Measurements from ENCODE around the gene MBNL2.

Gene MBNL2

DNA sequence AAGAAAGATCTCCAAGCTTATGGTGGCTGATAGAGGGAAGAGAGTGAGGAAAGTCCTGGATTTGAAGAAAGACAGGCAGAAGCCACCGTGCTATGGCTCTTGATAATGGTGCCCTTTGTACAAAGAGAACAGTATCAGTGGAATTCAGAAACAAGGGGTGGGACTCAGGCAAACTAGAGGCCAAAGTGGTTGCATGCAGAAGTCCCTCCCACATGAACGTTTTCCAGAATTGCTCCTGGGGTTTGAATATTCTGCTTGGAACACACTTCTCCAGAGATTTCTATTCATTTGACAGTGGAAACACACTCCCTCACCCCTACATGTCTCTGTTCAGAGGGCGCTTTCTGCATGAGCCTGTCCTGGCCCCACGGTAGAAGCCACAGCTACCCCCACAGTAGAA is 10.1 kb upstream of the MBNL2 start:
- no peak for DNase-seq

DNA sequence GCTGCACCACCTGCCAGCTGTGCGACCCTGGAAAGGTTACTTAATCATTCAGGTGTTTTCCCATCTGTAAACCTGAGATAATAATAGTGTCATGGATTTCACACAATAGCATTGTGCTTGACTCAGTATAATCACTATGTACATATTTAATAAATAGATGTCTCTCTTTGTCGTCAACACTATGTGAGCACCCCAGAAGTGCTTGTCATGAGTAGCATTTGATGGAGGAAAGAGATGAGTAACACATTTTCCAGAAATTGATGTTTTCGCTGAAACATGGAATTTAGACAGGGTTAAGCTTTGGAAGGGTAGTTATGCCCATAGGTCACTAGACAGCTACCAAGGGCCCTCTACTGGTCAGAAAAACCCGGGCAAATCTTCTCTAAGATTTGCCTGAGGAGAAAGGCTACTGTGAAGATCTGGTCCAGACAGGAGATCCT is 9.5 kb upstream of the MBNL2 start:
- DNase-seq = peak; percentile 51

DNA sequence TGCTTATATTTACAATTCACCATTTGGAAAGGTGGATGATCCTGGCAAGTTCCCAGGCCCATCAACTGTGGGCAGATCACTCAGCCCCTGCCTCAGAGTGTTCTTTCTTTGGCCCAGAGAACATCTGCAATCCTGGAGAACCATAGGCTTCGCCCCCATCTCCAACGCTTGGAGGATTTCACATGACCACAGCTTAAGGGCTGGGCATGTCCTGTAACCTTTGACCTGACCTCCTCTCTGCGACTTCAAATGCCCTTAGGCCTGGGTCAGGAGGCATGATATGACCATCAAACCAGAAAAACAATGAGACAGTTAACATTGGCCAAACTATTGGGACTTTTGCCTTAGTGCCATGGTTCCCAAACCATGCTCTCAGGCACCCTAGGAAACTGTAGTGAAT is 7.2 kb upstream of the MBNL2 start:
- no peak for DNase-seq

DNA sequence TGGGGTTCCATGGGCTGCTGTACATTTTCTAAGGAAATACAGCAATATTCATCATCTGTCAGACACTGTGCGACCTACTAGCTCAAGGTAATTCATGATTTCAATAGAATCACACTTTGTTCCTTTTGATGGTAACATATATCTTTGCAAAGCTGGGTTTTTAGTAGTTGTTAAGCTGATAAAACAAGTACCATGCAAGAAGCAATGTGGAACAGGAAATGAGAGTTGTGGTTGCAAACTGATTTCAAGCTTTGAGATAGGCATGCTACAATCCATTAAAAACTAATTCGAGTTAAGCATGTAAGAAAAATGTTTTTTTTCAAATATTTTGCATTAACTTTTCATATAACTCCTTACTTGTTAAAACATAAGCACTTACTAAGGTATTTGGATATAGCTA is 6.8 kb upstream of the MBNL2 start:
- DNase-seq = no peak

DNA sequence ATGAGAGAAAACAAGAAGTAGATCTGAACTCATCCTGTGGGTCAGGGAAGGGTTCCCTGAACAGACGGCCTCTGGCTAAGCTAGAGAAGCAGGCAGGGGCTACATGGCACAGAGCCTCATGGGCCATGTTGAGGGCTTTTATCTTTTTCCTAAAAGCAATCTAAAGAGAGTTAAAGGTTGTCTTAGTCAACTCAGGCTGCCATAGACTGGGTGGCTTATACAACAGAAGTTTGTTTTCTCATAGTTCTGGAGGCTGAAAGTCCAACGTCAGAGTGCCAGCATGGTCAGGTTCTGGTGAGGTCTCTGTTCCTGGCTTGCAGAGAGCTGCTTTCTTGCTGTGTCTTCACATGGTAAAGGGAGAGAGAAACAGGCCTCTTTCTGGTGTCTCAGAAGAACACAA is 2.9 kb upstream of the MBNL2 start:
- DNase-seq = no peak

DNA sequence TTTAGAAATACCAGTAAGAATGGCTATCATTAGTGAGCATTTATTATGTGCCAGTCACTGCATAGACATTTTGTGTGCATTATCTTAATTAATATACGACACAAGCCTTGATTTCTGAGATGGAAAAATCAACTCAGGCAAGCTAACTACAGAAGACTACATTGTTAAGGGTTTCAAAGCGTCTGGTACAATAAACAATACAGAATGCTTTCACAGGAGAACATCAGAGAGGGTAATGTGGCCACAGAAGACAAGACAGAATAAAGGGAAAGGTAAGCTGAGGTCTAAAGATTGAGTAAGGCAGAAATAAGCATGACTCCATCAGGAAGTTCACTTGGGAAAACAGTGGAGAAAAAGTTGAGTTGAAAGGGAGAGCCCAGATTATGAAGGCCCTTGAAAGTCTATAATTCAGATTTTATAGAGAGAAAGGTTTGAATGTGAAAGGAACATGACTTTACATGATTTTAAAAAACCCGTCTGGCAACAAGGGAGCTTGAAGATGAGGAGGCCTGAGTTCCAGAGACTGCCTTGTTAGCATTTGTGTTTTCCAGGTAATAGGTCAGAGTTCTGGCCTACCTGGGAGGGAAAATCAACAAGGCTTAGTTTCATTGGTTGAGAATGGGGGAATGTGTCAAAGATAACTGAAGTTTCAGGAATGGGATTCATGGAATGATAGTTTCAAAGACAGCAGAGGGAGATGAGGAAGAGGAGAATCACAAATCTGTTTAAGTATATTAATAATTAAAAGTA is 1.8 kb upstream of the MBNL2 start:
- no peak for DNase-seq

DNA sequence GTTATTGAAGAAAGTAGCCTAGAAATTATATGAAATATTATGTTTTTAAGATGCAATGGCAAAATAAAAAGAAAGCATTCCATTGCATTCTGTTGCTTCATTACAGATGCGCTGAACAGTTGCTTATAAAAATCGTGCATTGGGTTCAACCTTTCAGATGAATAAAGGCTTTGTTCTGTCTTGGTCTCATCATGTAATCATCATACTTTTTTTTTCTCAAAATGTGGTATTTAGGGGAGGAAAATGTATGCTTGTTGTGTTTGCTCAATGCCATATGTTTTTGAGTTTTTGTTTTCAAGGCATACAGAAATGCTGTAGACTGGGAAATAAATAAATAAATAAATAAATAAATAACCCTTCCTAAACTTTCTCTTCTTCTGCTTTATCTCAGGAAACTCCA is 1.1 kb upstream of the MBNL2 start:
- no peak for DNase-seq

DNA sequence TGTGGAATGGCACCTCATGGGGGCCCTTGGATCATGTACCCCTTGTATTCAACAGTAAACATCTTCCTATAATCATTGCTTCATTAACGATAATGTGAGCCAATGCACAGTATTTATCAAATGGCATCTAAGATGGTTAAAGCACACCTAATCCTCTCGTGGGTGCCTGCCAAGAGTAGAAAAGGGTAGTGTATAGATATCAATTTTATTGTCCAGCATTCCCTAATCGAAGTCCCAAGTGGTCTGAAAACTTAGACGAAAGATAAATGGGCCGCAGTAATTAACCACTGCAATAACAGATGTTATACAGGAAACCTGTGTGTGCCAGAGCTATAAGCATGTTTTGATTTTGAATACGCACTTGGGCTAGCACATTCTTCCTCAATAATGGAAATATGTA is 667 bp upstream of the MBNL2 start:
- DNase-seq = no peak

DNA sequence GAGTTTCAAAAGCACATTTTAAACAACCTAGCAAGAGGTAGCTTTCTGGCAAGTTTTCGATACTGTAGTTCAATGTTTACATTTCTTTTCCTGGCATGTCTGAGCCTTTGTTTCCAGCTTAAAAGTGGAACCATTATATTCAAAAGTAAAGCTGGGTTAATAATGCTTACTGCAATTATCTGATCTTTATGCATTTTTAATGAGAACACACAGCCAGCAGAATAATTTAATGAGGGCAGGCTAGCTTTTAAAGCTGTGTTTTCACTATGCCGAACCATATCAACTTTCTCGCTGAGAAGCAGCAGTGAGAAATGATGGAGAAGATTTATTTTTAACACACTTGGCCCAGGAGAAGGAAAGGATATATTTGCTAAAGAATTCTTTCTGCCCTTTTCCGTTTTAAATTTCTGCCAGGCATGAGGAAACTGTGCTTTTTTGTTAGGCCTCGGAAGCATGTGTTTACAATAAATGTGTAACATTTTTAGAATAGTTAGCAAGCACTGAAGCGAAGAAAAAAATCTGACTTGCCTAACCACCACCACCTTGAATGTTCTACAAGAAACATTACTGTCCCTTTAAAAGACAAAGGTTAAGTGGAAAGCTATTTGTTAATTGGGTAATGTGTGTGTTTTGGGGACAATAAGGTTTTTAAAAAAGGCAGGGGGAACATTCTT is 1.0 kb downstream of the MBNL2 start:
- DNase-seq = peak; percentile 96

DNA sequence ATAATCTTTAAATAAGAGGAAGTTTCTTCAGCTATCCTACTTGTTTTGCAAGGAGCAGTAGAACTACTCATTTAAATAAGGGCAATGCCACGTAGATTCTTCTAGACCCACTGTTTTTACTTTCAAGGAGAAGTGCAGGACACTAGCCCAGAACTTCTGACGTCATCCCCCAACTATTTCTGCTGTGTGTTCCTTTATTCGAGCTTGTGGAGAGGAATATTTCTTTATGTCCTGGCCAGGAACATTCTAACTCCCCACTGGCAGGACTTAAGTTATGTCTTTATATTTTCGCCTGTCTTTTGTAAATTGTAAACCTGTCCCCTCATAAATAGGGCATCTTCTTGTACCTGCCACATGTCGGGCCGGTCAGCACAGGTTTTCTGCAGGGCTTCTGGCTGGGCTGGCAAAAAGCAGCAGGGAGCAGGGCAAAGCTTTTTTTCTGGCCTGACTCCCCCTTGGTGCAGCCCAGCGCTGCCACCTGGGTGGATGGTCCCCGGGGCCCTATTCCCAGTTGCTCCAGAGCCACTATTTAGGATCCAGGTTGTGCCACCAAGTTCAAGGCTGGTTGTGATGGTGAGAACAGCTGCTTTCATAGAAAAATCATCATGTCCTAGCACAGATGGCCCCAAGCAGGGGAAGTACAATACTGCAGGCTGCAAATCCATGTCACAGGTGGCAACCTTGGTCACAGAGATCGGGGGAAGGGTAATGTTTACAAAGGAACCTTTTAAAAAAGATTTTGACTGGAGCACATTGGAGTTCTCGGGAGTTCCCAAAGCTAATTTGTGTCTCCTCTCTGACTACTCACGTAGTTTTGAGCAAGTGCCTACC is 1.8 kb downstream of the MBNL2 start:
- DNase-seq = peak; percentile 96

DNA sequence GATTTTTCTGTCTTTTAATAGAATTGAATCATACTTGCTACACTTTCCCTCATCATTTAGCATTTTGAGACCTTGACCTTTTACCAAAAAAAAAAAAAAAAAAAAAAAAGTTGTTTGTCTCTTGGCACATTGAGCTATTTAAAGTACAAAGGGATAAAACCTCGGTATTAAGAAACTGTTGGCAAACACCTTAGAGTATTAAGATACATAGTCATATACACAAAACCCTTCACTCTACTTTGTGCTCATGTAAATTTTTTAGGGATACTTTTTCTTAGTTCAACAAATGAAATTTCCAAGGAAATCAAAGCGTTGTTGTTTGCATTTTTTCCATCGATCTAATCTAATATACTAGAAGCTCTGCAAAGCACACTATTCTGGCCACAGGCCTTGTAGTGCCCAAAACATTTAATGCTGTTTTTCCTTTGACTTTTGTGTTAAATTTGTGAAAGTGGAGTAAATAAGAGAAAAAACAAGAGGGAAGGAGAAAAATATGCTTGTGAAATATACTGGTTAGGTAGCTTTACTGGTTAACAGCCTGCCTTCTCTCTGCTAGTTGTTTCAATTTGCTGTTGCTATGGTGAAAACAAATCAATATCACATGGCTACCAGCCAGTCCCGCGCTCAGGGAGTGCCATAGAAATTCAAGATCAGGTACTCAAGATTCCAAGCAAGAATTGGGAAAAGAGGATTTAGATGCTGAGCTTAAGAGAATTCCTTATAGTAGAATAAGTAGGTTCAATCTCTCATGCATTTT is 2.6 kb downstream of the MBNL2 start:
- DNase-seq = peak; percentile 75

DNA sequence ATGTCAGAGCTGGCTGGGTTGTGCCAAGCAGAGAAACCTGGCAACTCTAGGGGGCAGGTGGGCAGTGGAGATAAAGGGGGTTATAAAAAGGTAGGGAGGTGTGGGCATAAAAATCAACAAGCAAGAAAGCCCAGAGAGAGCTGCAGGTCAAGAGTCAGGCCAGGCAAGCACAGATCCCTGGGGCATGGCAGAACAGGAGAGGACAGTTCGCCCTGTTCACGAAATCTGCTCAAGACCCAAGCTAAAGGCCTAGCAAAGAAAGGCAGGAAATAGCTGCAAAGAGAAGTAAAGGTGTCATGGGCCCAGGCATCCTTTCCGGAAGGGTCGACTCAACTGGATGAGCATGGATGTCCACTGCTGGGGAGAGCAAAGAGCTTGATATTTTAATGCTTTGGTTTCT is 3.4 kb downstream of the MBNL2 start:
- DNase-seq = no peak

DNA sequence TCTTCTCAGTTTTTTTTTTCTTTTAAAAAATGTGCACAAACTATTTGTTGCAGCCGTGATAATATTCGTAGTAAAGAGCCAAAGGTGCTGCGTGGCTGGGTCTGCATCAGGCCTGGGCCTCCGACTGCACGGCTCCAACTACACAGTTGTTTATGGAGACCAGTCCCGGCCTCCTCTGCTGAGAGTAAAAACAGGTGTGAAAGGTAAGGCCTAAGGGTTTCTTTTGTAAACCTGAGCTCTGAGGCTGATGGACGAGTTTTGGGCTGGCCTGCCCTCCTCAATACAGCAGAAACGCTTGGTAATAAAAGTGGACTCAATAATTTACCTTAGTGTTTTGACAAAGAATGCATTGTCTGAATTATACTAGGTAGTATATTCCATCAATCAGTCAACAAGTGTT is 3.9 kb downstream of the MBNL2 start:
- no peak for DNase-seq

DNA sequence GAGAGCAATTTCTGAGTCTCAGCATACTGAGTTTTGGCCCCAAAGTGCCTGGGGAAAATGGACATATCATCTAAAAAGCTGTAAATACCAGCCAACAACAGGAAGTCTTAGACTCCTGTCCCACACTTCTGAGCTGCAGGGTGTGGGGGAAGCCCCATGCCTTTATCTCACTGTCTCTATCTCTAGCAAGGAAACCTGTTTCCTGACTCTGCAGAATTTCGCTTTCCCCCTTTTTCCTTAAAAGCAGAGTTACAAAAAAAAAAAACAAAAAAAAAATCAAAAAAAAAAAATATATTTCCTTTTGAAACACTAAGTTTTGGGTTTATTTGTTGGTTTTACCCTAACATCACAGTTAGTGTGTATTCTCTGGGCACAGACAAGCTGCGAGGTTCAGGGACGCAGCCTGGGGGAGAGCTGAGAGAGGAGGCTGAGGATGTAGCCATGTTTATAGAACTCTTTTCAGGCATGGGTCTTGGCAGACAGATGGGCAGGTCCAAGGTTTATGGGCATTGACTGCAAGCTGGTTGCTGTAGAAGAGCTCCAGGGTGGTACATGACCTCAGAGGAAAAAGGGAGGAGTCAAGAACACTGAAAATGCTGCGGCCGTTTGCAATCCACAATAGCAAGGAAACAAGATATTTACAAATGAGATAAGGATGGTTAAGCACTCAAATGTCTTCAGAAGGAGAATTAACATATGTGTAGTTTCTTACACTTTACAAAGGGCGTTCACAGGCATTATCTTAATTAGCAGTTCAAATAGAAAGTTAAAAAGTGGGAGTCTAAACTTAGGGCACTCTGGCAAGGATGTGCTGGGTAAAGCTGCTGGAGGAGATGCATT is 4.9 kb downstream of the MBNL2 start:
- peak; percentile 14 for DNase-seq

DNA sequence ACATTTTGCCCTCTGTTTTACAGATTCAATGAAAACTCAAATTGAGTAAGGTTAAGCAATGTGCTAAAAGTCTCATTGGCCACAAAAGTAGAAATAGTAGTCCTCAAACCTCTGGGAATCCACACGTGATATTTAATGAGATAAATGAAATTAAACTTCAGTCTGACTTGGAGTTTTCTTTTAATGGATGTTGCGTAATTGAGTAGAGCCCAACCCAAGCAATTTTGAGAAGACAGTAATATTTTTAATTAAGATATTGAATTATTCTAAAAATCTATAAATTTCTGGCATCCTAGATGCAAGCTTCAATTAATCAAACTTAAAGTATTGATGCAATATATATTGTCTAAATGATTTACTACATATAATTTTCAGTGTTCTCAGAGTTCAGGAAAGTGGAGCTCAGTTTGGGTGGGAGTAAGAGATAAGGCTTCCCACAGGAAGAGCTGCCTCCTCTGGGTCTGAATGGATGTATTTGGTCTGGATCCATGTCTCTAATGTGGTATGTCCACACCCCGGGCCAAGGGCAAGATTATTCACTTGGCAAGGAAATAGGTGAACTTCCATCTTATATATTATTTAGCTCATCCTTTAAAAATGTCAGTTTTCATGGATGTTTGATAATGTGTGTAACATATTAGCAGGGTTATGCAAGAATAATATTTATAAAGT is 6.9 kb downstream of the MBNL2 start:
- no peak for DNase-seq

DNA sequence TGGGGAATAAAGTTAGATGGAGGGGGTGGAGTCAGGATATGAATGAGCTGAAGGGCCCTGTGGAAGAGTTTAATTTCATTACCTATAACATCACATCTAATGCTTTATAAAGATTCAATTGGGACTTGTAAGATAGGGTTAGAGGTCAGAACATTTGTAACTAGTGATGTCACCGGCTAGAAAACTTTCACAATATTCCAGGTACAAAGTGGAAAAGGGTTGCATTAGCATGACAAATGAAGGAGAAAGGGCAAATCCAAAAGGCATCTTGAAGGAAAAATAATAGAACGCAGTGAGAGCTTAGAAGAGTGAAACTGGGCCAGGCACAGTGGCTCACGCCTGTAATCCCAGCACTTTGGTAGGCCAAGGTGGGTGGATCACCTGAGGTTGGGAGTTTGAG is 7.6 kb downstream of the MBNL2 start:
- no peak for DNase-seq

DNA sequence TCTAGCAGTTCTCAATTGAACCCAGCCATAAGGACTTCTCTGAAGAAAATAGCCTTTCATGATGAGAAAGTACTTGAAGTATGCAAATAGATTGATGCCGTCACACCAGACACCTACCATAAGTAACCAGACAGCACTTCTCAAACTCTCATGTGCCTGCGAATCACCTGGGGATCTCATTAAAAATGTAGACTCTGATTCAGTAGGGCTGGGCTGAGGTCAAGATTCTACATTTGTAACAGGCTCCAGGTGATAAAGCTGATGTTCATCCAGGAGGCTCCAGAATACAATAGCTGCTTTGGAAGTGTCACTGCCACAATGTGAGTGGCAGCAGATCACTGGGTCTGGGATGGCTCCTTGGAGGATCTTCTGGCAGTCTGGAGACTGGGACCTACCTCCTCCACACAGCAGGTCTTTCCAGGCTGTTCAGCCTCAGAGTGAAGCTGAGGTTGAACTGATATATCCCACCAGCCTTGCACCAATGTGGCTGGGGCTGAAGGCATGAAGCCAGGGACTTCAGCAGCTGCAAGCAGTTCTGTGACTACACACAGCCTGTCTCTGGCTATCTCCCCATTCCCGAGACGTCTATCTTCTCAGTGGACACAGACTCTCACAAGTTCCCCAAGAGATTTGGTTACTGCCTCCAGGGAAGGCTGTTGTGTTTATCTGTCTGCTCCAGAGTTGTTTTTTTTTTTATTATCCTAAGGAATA is 9.1 kb downstream of the MBNL2 start:
- no peak for DNase-seq

DNA sequence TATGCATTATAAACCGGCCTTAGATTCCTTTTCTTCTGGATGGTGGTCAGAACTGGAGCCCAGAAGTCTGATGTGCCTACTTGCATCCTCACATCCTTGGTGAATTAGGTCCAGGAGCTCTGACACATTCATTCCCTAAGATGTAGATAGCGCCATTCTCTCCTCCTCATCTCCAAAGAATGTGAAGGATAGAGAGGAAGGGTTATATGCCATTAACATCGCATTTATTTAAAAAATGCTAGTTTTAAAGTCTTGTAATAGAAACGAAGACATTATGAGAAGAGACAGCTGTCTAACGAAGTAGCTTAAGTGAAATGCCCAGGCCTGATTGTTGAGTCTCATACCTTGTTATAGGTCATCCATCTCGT is 9.7 kb downstream of the MBNL2 start:
- no peak for DNase-seq

DNA sequence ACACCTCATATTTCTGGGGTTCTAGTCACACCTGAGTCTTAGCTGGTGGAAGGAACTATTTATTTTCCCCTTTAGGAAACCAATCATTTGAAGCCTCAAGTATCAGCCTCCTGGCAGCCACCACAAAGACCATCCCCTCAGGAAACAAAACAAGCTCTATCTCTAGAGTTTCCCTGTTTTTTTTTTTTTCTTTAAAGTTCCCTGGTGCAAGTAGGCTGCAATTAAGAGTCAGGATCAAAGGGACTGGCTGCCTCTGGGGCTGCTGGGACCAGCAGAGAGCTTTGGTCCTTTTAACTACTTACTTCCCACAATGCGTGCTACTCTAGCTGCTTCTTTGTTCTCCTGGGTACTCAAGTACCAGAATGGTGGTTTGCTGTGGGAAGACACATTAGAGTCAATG is 11.4 kb downstream of the MBNL2 start:
- no peak for DNase-seq

DNA sequence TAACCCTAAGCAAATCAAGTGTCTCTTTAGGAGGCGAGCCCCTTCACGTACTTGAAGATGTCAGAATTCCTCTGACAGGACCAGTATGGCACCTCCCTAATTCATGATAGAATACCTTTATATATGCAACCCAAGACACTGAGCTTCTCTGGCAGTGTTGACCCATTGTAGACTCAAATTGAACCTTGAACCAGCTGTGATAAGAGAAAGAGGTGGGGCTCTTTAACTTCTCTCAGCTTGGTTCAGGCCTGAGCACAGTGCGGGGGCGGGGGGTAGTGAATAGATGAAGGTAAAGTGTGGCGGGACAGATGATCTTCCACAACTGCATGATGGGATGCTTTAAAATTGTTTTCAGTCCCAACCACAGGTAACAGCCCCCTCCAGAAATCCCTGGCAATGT is 12.1 kb downstream of the MBNL2 start:
- DNase-seq = no peak

DNA sequence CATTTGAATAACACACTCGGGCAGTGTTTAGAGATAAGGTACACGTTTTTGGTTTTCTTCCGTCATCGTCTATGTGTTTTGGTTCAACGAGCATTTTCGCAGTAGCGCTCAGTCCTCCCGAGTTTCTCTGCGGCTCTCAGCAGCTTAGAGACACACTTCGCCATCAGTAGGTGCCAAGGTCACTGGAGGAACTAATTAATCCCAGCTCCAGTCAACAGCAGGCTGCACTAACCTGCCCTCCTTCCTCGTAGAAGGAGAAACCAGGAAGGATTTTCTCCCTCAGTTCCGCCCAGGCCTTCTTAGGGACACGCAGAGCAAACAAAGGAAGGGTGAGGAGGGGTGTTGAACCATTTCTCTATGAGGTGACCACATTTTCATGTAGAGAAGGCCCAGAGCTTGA is 12.6 kb downstream of the MBNL2 start:
- no peak for DNase-seq
